ENCODE measurements around the gene SIRT4. TPM values are rescaled to one million over a fixed set of nuclear protein-coding genes. Genes with fewer than 3 reads are reported as not detected.

The SIRT4 gene
- total RNA-seq, 1 experiment from 2014 or later: 2.1 TPM

DNA sequence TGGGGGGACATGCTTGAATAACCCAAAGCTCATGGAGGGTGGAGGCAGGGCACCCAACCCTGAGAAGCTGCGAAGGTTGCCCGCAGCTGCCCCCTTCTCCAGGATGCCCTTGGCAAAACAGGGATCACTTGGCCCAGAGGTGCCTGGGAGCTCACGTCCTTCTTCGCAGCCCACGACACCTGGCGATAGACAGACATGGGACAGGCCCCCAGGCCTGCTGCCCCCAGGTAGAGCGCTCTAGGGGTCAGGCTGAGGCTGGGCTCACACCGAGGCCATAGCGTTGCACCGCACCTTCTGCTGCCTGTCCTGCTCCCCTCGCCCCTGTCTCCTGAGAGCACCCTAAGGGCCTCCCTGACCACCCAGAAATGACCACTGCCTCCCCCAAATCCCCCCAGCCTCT, 45.6 kb downstream of the SIRT4 start:
- Mint-ChIP-seq H3K9me3 (no peaks in the 10 kb centered on the region), H3K4me1 (peaks cover 0 to 6% of the 10 kb centered on the region in 2 experiments; a peak in 2 of 4 replicates), H3K36me3 (ENCODE audit: insufficient read depth in 1 of 3, low read depth in 3 of 3) (peaks cover 24 to 75% (median 70%) of the 10 kb centered on the region in 3 experiments; a peak in 6 of 7 replicates), H3K27me3 (ENCODE audit: low read depth) (no peaks in the 10 kb centered on the region), H3K4me3 (no peak overlapping the region), H3K27ac (no peak overlapping the region)
- Histone ChIP-seq H3K56ac (ENCODE audit: insufficient read length, low read depth, low read length) (no peak overlapping the region), H3K4me1 (ENCODE audit: insufficient read depth, low read length) (no peaks in the 10 kb centered on the region), H3K79me2 (ENCODE audit: insufficient read depth, low read length) (no peaks in the 10 kb centered on the region), H3K18ac (ENCODE audit: insufficient read length, low read depth, low read length) (no peak overlapping the region), H4K91ac (ENCODE audit: insufficient read length, low read depth, low read length) (no peak overlapping the region), H2BK12ac (ENCODE audit: insufficient read length, low read depth, low read length) (no peak overlapping the region), H3T11ph (ENCODE audit: low read length) (no peak overlapping the region), H2BK5ac (ENCODE audit: insufficient read length, low read length) (no peak overlapping the region), H3K27me3 (ENCODE audit: insufficient read depth, low read length) (no peaks in the 10 kb centered on the region), H3K23ac (ENCODE audit: insufficient read length, low read depth, low read length) (no peak overlapping the region), H3K14ac (ENCODE audit: insufficient read depth, low read length) (no peak overlapping the region), H2BK20ac (ENCODE audit: low read depth, low read length, poor library complexity, severe bottlenecking) (no peak overlapping the region), H3K23me2 (ENCODE audit: insufficient read length, low read depth, low read length, poor library complexity, severe bottlenecking) (no peaks in the 10 kb centered on the region), H3K4ac (ENCODE audit: low read depth, low read length) (no peak overlapping the region), H3K9ac (ENCODE audit: extremely low read depth, insufficient read length, low read length) (no peak overlapping the region), H2AFZ (ENCODE audit: low read length) (no peak overlapping the region), H3K79me1 (ENCODE audit: insufficient read depth, low read depth, low read length, poor library complexity, severe bottlenecking) (no peaks in the 10 kb centered on the region), H3K4me2 (ENCODE audit: insufficient read depth, insufficient read length, low read length) (no peak overlapping the region), H3K9me3 (ENCODE audit: control insufficient read depth, low read depth, low read length) (no peaks in the 10 kb centered on the region), H2AK5ac (ENCODE audit: insufficient read length, low read length) (no peak overlapping the region), H4K20me1 (ENCODE audit: control insufficient read depth, insufficient read depth, insufficient read length) (no peaks in the 10 kb centered on the region), H2BK15ac (ENCODE audit: low read depth, low read length) (no peak overlapping the region), H4K5ac (ENCODE audit: insufficient read length, low read depth, low read length) (no peak overlapping the region), H4K8ac (replicated peaks; ENCODE audit: insufficient read length, low read depth, low read length) (no peak overlapping the region), H3K27ac (ENCODE audit: insufficient read length, low read depth, low read length) (no peak overlapping the region), H2BK120ac (ENCODE audit: low read depth, low read length, poor library complexity, severe bottlenecking) (no peak overlapping the region)
- TF ChIP-seq, protein P1, sequence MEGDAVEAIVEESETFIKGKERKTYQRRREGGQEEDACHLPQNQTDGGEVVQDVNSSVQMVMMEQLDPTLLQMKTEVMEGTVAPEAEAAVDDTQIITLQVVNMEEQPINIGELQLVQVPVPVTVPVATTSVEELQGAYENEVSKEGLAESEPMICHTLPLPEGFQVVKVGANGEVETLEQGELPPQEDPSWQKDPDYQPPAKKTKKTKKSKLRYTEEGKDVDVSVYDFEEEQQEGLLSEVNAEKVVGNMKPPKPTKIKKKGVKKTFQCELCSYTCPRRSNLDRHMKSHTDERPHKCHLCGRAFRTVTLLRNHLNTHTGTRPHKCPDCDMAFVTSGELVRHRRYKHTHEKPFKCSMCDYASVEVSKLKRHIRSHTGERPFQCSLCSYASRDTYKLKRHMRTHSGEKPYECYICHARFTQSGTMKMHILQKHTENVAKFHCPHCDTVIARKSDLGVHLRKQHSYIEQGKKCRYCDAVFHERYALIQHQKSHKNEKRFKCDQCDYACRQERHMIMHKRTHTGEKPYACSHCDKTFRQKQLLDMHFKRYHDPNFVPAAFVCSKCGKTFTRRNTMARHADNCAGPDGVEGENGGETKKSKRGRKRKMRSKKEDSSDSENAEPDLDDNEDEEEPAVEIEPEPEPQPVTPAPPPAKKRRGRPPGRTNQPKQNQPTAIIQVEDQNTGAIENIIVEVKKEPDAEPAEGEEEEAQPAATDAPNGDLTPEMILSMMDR (conservative IDR thresholded peaks at IDR 0.05): no peak
- no CpG with 5 or more reads among the region's 11 CpGs for WGBS (ENCODE audit: extremely low coverage, insufficient read length, low lambda C conversion rate)
- DNase-seq: no peak

All from H9 (cell line).